MM.1S (cell line): ENCODE results near the gene KDELR3.

Experiments used
- DNase-seq: peaks from one replicate; pipeline ENCODE4 v3.0.0-alpha.2; 2015
- H2AFZ ChIP-seq: fragments of 300-600 bp; sonication (generic); 2 replicates; pipeline ENCODE4 v1.6.0; 2016; ENCODE audit warnings: antibody characterized with exemption, low read length
- H3F3A ChIP-seq: fragments of 300-600 bp; sonication (generic); 2 replicates; pipeline ENCODE4 v1.6.1; 2016; ENCODE audit warnings: mild to moderate bottlenecking, antibody characterized with exemption, low read length, moderate library complexity, mixed read lengths; ENCODE audit not compliant: insufficient read depth
- H3K27ac ChIP-seq: fragments of 300-600 bp; sonication (generic); 2 replicates; pipeline ENCODE4 v1.5.1; 2016; ENCODE audit warnings: mild to moderate bottlenecking, low read length
- H3K27me3 ChIP-seq: fragments of 300-600 bp; sonication (generic); replicated peaks from 2 replicates; pipeline ENCODE4 v1.6.0; 2016; ENCODE audit warnings: low read length; ENCODE audit not compliant: insufficient read depth
- H3K36me3 ChIP-seq: fragments of 300-600 bp; sonication (generic); replicated peaks from 2 replicates; pipeline ENCODE4 v1.6.1; 2016; ENCODE audit warnings: mild to moderate bottlenecking, low read length, mixed read lengths; ENCODE audit not compliant: insufficient read depth
- H3K4me1 ChIP-seq: fragments of 300-600 bp; sonication (generic); 2 replicates; pipeline ENCODE4 v1.6.1; 2016; ENCODE audit warnings: low read length, mixed read lengths
- H3K4me2 ChIP-seq: fragments of 300-600 bp; sonication (generic); 2 replicates; pipeline ENCODE4 v1.6.0; 2016; ENCODE audit warnings: low read depth, low read length
- H3K4me3 ChIP-seq: fragments of 300-600 bp; sonication (generic); 2 replicates; pipeline ENCODE4 v1.5.1; 2016; ENCODE audit warnings: low read length, mixed read lengths
- H3K79me2 ChIP-seq: fragments of 300-600 bp; sonication (generic); 2 replicates; pipeline ENCODE4 v1.6.1; 2016; ENCODE audit warnings: mixed run types, low read length, mixed read lengths
- H3K9ac ChIP-seq: fragments of 300-600 bp; sonication (generic); 2 replicates; pipeline ENCODE4 v1.6.1; 2016; ENCODE audit warnings: low read length, mixed read lengths
- H3K9me2 ChIP-seq: fragments of 300-600 bp; sonication (generic); replicated peaks from 2 replicates; pipeline ENCODE4 v1.6.1; 2016; ENCODE audit warnings: mild to moderate bottlenecking, low read length, mixed read lengths; ENCODE audit not compliant: insufficient read depth
- H3K9me3 ChIP-seq: fragments of 300-600 bp; sonication (generic); replicated peaks from 2 replicates; pipeline ENCODE4 v1.6.1; 2016; ENCODE audit warnings: mild to moderate bottlenecking, low read length, mixed read lengths; ENCODE audit not compliant: insufficient read depth
- H4K20me1 ChIP-seq: fragments of 300-600 bp; sonication (generic); 2 replicates; pipeline ENCODE4 v1.6.1; 2016; ENCODE audit warnings: mild to moderate bottlenecking, low read length, moderate library complexity, mixed read lengths; ENCODE audit not compliant: insufficient read depth
- EZH2 ChIP-seq: fragments of 300-600 bp; sonication (generic); optimal IDR thresholded peaks from 2 replicates; pipeline ENCODE3; 2017; ENCODE audit warnings: low read depth, mild to moderate bottlenecking, antibody characterized with exemption, low read length, mixed read lengths
- EZH2phosphoT487 ChIP-seq: fragments of 300-600 bp; sonication (generic); IDR thresholded peaks from 2 replicates; pipeline ENCODE4 v1.6.1; 2018; ENCODE audit warnings: antibody characterized with exemption, low read length
- TF ChIP-seq, protein P1 (sequence below): fragments of 300-600 bp; sonication (generic); IDR thresholded peaks from 2 replicates; pipeline ENCODE4 v1.5.1; 2016; ENCODE audit warnings: antibody characterized with exemption, low read length, mixed read lengths

KDELR3 gene

DNA sequence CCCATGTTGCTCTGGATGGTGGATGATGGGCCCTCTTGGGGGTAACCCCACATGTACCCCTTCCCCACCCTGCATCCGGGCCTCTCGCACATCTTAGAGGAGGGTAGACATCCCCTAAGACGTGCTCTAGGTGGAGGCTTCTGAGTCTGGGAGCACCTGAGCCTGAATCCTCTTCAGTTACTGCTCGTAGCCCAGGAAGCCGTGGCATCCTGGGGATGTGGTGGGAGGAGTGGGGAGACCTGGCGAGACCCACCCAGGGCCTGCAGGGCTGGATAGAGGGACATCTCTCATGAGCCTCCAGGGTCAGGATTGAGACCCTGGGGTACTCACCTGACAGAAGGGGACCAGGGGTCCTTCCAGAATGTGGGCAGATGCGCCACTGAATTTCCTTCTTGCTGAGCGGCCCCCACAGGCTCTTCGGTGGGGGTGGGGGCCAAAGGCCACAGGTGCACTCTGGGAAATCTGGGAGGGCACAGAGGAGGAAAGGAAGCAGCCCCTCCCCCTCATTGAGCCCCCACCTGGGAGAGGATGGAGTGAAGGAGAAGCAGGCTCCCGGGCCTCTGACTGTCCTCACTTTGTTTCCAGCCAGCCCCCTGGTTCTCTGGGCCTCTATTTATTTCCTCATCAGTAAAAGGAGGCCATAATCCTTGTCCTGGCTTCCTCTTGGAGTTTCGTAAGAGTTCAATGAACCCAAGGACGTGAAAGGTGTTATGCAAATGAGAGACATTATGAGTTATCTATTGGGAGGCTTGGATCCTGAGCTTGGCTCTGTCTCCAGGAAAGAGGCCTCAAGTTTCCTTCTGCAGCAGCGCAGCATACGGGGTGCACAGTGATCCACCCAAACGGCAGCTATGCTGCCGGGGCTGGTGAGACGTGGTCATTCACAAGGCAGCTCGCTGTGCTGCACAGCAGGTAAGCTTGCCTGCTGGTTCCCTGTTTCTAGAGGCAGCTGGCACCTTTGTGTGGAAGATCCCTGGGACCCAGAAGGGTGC, 44.1 kb upstream of the KDELR3 start:
- no peak overlapping the region for H2AFZ ChIP-seq
- H3K4me2 ChIP-seq: no peak overlapping the region
- no peak overlapping the region for H3K9ac ChIP-seq
- no peak for DNase-seq
- TF ChIP-seq EZH2 (no peak), EZH2phosphoT487 (no peak)
- TF ChIP-seq, protein P1, sequence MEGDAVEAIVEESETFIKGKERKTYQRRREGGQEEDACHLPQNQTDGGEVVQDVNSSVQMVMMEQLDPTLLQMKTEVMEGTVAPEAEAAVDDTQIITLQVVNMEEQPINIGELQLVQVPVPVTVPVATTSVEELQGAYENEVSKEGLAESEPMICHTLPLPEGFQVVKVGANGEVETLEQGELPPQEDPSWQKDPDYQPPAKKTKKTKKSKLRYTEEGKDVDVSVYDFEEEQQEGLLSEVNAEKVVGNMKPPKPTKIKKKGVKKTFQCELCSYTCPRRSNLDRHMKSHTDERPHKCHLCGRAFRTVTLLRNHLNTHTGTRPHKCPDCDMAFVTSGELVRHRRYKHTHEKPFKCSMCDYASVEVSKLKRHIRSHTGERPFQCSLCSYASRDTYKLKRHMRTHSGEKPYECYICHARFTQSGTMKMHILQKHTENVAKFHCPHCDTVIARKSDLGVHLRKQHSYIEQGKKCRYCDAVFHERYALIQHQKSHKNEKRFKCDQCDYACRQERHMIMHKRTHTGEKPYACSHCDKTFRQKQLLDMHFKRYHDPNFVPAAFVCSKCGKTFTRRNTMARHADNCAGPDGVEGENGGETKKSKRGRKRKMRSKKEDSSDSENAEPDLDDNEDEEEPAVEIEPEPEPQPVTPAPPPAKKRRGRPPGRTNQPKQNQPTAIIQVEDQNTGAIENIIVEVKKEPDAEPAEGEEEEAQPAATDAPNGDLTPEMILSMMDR: no peak
- H4K20me1 ChIP-seq: no peaks in the 10 kb centered on the region
- H3K79me2 ChIP-seq: no peaks in the 10 kb centered on the region
- H3K27ac ChIP-seq: no peak overlapping the region
- no peaks in the 10 kb centered on the region for H3K9me3 ChIP-seq
- H3K4me1 ChIP-seq: no peaks in the 10 kb centered on the region
- no peaks in the 10 kb centered on the region for H3K27me3 ChIP-seq
- H3F3A ChIP-seq: no peaks in the 10 kb centered on the region
- H3K4me3 ChIP-seq: no peak overlapping the region
- H3K9me2 ChIP-seq: no peaks in the 10 kb centered on the region
- no peaks in the 10 kb centered on the region for H3K36me3 ChIP-seq

DNA sequence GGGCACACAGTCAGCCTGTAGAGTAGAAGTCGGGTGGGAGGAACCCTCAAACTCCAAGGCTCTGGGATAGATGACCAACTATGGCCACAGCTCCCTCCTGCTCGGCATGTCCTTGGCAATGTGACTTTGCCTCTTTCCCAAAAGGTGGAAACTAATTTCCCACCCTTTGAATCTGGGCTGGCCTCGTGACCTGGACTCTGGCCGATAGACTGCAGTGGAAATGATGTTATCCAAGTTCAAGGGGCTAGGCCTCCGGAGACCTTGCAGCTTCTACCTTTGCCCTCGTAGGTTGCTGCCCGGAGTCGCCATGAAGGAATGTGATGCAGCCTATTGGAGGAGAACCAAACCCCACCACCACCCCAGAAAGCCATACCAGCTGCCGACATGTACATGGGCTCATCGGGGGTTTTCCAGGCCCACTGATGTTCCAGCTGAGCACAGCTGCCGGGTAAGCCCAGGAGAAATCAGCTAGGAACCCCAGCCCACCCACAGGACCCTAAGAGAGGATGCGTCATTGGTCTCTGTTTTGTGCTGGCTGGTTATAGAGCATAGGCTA, 43.3 kb upstream of the KDELR3 start:
- H3K9ac ChIP-seq: no peak overlapping the region
- H3K4me3 ChIP-seq: no peak overlapping the region
- no peak overlapping the region for H3K27ac ChIP-seq
- H3K4me2 ChIP-seq: no peak overlapping the region
- H3K79me2 ChIP-seq: no peaks in the 10 kb centered on the region
- no peaks in the 10 kb centered on the region for H3K4me1 ChIP-seq
- no peaks in the 10 kb centered on the region for H3F3A ChIP-seq
- H3K36me3 ChIP-seq: no peaks in the 10 kb centered on the region
- no peaks in the 10 kb centered on the region for H3K9me2 ChIP-seq
- TF ChIP-seq EZH2 (no peak), EZH2phosphoT487 (no peak)
- TF ChIP-seq, protein P1: no peak
- H2AFZ ChIP-seq: no peak overlapping the region
- H3K27me3 ChIP-seq: no peaks in the 10 kb centered on the region
- H4K20me1 ChIP-seq: no peaks in the 10 kb centered on the region
- no peak for DNase-seq
- H3K9me3 ChIP-seq: no peaks in the 10 kb centered on the region

DNA sequence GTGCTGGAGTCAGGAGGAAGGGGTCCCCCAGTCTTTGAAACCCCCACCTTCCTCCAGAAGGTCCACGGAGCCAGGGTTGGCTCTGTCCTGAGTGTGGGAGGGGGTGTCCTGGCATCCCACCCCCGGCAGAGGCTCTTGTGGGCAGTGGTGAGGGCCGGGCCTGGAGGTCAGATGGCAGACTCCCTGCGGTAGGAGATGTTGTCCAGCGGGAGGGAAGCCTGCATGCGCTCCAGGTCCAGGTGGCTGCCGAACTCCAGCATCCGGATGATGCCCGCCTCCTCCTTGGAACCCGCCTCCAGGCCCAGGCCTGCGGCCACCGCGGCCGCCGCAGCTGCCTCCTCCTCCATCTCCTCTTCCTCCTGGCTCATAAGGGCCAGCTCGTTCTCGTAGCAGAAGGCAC, 41.3 kb upstream of the KDELR3 start:
- no peak overlapping the region for H3K27ac ChIP-seq
- no peaks in the 10 kb centered on the region for H3K9me2 ChIP-seq
- H3K36me3 ChIP-seq: no peaks in the 10 kb centered on the region
- no peaks in the 10 kb centered on the region for H3K27me3 ChIP-seq
- H3F3A ChIP-seq: no peaks in the 10 kb centered on the region
- no peaks in the 10 kb centered on the region for H3K9me3 ChIP-seq
- no peak overlapping the region for H3K4me3 ChIP-seq
- H3K9ac ChIP-seq: no peak overlapping the region
- no peak for TF ChIP-seq EZH2
- TF ChIP-seq, protein P1: no peak
- TF ChIP-seq EZH2phosphoT487: no peak
- no peak for DNase-seq
- H3K4me2 ChIP-seq: no peak overlapping the region
- H4K20me1 ChIP-seq: no peaks in the 10 kb centered on the region
- no peaks in the 10 kb centered on the region for H3K79me2 ChIP-seq
- H3K4me1 ChIP-seq: no peaks in the 10 kb centered on the region
- H2AFZ ChIP-seq: no peak overlapping the region
